GM12878 (cell line): ENCODE measurements around the gene NPB. TPM values are rescaled to one million over a fixed set of nuclear protein-coding genes. Genes with fewer than 3 reads are reported as not detected.
A peak's percentile ranks its signal among the peaks of the same experiment; 100 is the strongest.

Experiments used
- BCL11A ChIP-seq: IDR thresholded peaks from 2 replicates; pipeline ENCODE4 v1.6.1; 2011; ENCODE audit warnings: low read depth, low read length
- CEBPB ChIP-seq, 2 experiments: fragments of 150-350 bp in 1 of 2; IDR thresholded peaks; 2 replicates each; pipeline ENCODE4 v1.6.1; 2012 to 2014; ENCODE audit warnings: low read depth in 2 of 2, low read length in 2 of 2, borderline replicate concordance in 1 of 2, inconsistent platforms in 1 of 2
- CHD2 ChIP-seq: IDR thresholded peaks from 2 replicates; pipeline ENCODE4 v1.6.1; 2011; ENCODE audit warnings: low read depth, low read length, improper control_type of control experiment, borderline replicate concordance
- DPF2 ChIP-seq: fragments of 450-650 bp; IDR thresholded peaks from 2 replicates; pipeline ENCODE4 v1.6.1; 2017; ENCODE audit warnings: mild to moderate bottlenecking
- HDAC2 ChIP-seq: fragments of 200-600 bp; sonication (generic); IDR thresholded peaks from 2 replicates; pipeline ENCODE4 v1.6.1; 2017
- MTA3 ChIP-seq: IDR thresholded peaks from 2 replicates; pipeline ENCODE4 v1.6.1; 2012; ENCODE audit warnings: low read length, inconsistent platforms, borderline replicate concordance
- MYB ChIP-seq: fragments of 150-350 bp; IDR thresholded peaks from 2 replicates; pipeline ENCODE4 v1.6.1; 2014; ENCODE audit warnings: mild to moderate bottlenecking, low read depth, low read length, borderline replicate concordance
- MYC ChIP-seq: IDR thresholded peaks from 2 replicates; pipeline ENCODE4 v1.6.1; 2011; ENCODE audit warnings: mild to moderate bottlenecking, low read length, moderate library complexity, inconsistent platforms; ENCODE audit not compliant: insufficient read depth, insufficient replicate concordance, insufficient read length, severe bottlenecking
- NFXL1 ChIP-seq: fragments of 450-650 bp; IDR thresholded peaks from 2 replicates; pipeline ENCODE4 v1.6.1; 2017; ENCODE audit warnings: antibody characterized with exemption, mild to moderate bottlenecking, borderline replicate concordance
- NFYA ChIP-seq: IDR thresholded peaks from 2 replicates; pipeline ENCODE4 v1.6.1; 2011; ENCODE audit warnings: low read depth, mild to moderate bottlenecking, low read length, improper control_type of control experiment, borderline replicate concordance
- NR2C1 ChIP-seq: fragments of 450-650 bp; IDR thresholded peaks from 2 replicates; pipeline ENCODE4 v1.6.1; 2017; ENCODE audit warnings: antibody characterized with exemption, mild to moderate bottlenecking, moderate library complexity
- RAD51 ChIP-seq: fragments of 450-650 bp; IDR thresholded peaks from 2 replicates; pipeline ENCODE4 v1.6.1; 2016; ENCODE audit warnings: moderate library complexity, mild to moderate bottlenecking, inconsistent platforms
- RUNX3 ChIP-seq: IDR thresholded peaks from 2 replicates; pipeline ENCODE4 v1.6.1; 2012; ENCODE audit warnings: low read length, inconsistent platforms
- SMARCA5 ChIP-seq: fragments of 450-650 bp; IDR thresholded peaks from 2 replicates; pipeline ENCODE4 v1.6.1; 2017; ENCODE audit warnings: mild to moderate bottlenecking
- STAT3 ChIP-seq: IDR thresholded peaks from 2 replicates; pipeline ENCODE4 v1.6.1; 2011; ENCODE audit warnings: low read depth, low read length, improper control_type of control experiment
- TAF1 ChIP-seq: IDR thresholded peaks from 2 replicates; pipeline ENCODE4 v1.6.1; 2011; ENCODE audit warnings: mild to moderate bottlenecking, low read depth, low read length, borderline replicate concordance
- TCF7 ChIP-seq: IDR thresholded peaks from 2 replicates; pipeline ENCODE4 v1.6.1; 2014; ENCODE audit warnings: antibody characterized with exemption, borderline replicate concordance
- YY1 ChIP-seq: IDR thresholded peaks from 2 replicates; pipeline ENCODE4 v1.6.1; 2011; ENCODE audit warnings: low read depth, mild to moderate bottlenecking, low read length
- polyA plus RNA-seq, 11 experiments: library from polyadenylated mRNA; depleted of rRNA in 4 of 11; unstranded in 6 of 11; stranded (reverse) in 5 of 11; fragments of >200 nt; fragmentation: Nextera tagmentation in 4 of 11; fragmentation: Illumina TruSeq in 1 of 11; extraction: Ambion mirVana in 4 of 11; extraction: Trizol in 1 of 11; gene quantifications; 1 replicate in 1 of 11; 2 replicates in 10 of 11; pipeline versions ENCODE4 v1.2.1 to v1.2.3, GENCODE V29; 2011 to 2016; ENCODE audit warnings: inconsistent platforms in 2 of 11, missing spikeins in 2 of 11, low read depth in 1 of 11
- total RNA-seq, 4 experiments: library from RNA; depleted of rRNA in 3 of 4; stranded (reverse); fragments of >200 nt in 3 of 4; fragmentation: Illumina TruSeq in 1 of 4; extraction: Trizol in 1 of 4; gene quantifications; 2 replicates each; pipeline versions ENCODE4 v1.2.1 to v1.2.3, GENCODE V29; 2013 to 2021
- TF ChIP-seq, protein P1 (sequence below): fragments of 450-650 bp; IDR thresholded peaks from 2 replicates; pipeline ENCODE4 v1.6.1; 2017; ENCODE audit warnings: mild to moderate bottlenecking, moderate library complexity
- TF ChIP-seq, protein P2 (sequence below): fragments of 450-650 bp; IDR thresholded peaks from 2 replicates; pipeline ENCODE4 v1.6.1; 2017; ENCODE audit warnings: mild to moderate bottlenecking, moderate library complexity
- TF ChIP-seq, protein P3 (sequence below): IDR thresholded peaks from 2 replicates; pipeline ENCODE4 v1.6.1; 2011; ENCODE audit warnings: borderline replicate concordance, low read depth, mild to moderate bottlenecking, moderate library complexity, low read length; ENCODE audit not compliant: insufficient read depth, poor library complexity, severe bottlenecking

Gene NPB
- total and polyA plus RNA-seq, 10 of the 15 experiments (the other 5 are each of a cell fraction or from before 2014, with no cell fraction given) = 0.03 to 0.40 (median 0.15) TPM; not detected in 2

DNA sequence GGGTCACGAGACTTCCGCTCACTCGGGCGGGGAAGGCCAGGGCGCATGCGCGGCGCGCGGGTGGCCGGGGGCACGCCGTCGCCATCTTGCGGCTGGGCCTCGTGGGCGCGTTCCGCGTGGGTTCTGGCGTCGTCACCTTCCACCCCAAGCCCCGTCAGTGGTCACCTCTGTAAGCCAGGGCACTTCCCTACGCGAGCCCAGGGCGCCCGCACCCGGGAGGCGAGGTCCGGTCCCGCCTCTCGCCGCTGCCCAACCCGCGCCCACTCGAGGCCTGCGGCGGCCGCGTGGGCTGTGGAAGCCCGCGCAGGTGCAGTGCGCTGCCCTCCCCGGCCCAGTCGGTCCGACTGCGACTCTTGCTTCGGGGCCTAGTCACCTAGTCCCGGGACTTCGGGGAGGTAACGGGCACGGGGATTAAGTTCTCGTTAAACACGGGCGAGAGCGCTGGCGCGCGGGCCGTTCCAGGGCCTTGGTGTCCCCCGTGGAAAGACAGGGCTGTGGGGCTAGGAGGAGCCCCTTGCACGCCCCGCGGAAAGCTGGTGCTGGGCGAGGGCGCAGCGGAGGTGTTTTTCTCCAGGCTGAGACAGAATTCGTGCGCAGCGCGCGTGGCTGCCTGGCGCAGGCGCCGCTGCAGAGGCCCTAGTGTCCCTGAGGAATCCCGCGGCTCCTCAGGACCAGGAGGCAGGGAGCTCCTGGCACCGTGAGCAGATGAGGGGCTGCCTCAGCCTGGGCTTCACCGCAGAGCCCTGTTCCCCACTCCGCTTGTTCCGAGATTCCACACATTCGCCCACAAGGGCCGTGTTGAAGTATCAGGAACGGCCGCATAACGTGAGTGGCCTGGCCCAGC is 30.4 kb upstream of the NPB start (continued):
- no peak for TF ChIP-seq MYB
- TF ChIP-seq BCL11A = no peak
- TF ChIP-seq YY1 = peak; percentile 97
- TF ChIP-seq, protein P1, sequence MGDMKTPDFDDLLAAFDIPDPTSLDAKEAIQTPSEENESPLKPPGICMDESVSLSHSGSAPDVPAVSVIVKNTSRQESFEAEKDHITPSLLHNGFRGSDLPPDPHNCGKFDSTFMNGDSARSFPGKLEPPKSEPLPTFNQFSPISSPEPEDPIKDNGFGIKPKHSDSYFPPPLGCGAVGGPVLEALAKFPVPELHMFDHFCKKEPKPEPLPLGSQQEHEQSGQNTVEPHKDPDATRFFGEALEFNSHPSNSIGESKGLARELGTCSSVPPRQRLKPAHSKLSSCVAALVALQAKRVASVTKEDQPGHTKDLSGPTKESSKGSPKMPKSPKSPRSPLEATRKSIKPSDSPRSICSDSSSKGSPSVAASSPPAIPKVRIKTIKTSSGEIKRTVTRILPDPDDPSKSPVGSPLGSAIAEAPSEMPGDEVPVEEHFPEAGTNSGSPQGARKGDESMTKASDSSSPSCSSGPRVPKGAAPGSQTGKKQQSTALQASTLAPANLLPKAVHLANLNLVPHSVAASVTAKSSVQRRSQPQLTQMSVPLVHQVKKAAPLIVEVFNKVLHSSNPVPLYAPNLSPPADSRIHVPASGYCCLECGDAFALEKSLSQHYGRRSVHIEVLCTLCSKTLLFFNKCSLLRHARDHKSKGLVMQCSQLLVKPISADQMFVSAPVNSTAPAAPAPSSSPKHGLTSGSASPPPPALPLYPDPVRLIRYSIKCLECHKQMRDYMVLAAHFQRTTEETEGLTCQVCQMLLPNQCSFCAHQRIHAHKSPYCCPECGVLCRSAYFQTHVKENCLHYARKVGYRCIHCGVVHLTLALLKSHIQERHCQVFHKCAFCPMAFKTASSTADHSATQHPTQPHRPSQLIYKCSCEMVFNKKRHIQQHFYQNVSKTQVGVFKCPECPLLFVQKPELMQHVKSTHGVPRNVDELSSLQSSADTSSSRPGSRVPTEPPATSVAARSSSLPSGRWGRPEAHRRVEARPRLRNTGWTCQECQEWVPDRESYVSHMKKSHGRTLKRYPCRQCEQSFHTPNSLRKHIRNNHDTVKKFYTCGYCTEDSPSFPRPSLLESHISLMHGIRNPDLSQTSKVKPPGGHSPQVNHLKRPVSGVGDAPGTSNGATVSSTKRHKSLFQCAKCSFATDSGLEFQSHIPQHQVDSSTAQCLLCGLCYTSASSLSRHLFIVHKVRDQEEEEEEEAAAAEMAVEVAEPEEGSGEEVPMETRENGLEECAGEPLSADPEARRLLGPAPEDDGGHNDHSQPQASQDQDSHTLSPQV = peak; percentile 77; the same call in 1 of the 2 replicates
- TF ChIP-seq NR2C1 = peak; percentile 80
- TF ChIP-seq CHD2 = no peak
- TF ChIP-seq, protein P2, sequence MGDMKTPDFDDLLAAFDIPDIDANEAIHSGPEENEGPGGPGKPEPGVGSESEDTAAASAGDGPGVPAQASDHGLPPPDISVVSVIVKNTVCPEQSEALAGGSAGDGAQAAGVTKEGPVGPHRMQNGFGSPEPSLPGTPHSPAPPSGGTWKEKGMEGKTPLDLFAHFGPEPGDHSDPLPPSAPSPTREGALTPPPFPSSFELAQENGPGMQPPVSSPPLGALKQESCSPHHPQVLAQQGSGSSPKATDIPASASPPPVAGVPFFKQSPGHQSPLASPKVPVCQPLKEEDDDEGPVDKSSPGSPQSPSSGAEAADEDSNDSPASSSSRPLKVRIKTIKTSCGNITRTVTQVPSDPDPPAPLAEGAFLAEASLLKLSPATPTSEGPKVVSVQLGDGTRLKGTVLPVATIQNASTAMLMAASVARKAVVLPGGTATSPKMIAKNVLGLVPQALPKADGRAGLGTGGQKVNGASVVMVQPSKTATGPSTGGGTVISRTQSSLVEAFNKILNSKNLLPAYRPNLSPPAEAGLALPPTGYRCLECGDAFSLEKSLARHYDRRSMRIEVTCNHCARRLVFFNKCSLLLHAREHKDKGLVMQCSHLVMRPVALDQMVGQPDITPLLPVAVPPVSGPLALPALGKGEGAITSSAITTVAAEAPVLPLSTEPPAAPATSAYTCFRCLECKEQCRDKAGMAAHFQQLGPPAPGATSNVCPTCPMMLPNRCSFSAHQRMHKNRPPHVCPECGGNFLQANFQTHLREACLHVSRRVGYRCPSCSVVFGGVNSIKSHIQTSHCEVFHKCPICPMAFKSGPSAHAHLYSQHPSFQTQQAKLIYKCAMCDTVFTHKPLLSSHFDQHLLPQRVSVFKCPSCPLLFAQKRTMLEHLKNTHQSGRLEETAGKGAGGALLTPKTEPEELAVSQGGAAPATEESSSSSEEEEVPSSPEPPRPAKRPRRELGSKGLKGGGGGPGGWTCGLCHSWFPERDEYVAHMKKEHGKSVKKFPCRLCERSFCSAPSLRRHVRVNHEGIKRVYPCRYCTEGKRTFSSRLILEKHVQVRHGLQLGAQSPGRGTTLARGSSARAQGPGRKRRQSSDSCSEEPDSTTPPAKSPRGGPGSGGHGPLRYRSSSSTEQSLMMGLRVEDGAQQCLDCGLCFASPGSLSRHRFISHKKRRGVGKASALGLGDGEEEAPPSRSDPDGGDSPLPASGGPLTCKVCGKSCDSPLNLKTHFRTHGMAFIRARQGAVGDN = peak; percentile 96
- TF ChIP-seq RAD51 = no peak
- TF ChIP-seq SMARCA5 = peak; percentile 86
- TF ChIP-seq MTA3 = no peak; the same call in 1 of the 2 replicates
- TF ChIP-seq CEBPB (IDR thresholded peaks at IDR 0.05; ENCODE audit: borderline replicate concordance in 1 of 2, low read depth in 2 of 2, low read length in 2 of 2) = peak in 1 of 2 experiments; percentile 28; a peak in 1 of 4 replicates
- TF ChIP-seq NFYA = no peak
- TF ChIP-seq DPF2 = peak; percentile 89
- TF ChIP-seq NFXL1 = peak; percentile 80; the same call in 1 of the 2 replicates
- peak; percentile 99 for TF ChIP-seq MYC
- peak; percentile 80; the same call in 1 of the 2 replicates for TF ChIP-seq TAF1
- TF ChIP-seq STAT3 = no peak
- TF ChIP-seq HDAC2 = no peak
- peak; percentile 75 for TF ChIP-seq RUNX3
- TF ChIP-seq TCF7 = no peak
- TF ChIP-seq, protein P3, sequence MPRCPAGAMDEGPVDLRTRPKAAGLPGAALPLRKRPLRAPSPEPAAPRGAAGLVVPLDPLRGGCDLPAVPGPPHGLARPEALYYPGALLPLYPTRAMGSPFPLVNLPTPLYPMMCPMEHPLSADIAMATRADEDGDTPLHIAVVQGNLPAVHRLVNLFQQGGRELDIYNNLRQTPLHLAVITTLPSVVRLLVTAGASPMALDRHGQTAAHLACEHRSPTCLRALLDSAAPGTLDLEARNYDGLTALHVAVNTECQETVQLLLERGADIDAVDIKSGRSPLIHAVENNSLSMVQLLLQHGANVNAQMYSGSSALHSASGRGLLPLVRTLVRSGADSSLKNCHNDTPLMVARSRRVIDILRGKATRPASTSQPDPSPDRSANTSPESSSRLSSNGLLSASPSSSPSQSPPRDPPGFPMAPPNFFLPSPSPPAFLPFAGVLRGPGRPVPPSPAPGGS = peak; percentile 44
